PC-9 (cell line): ENCODE measurements around the gene CFAP61. TPM values are rescaled to one million over a fixed set of nuclear protein-coding genes. Genes with fewer than 3 reads are reported as not detected.

Experiments used
- BruUV-seq: library from RNA; stranded (reverse); fragments of 400-500 nt; replicated peaks from 2 replicates; lab custom pipeline; 2021; lab: Mats Ljungman, UMichigan
- CTCF ChIA-PET: fragments of 300-600 bp; sonication (Branson Sonifier 250); formaldehyde crosslinking; loops from one replicate; lab custom pipeline; 2022; ENCODE audit warnings: antibody characterized with exemption; lab: Charles Lee
- POLR2A ChIA-PET: fragments of 300-600 bp; sonication (Branson Sonifier 250); formaldehyde crosslinking; loops from one replicate; lab custom pipeline; 2022; ENCODE audit warnings: antibody characterized with exemption; ENCODE audit not compliant: unreplicated experiment; lab: Charles Lee
- DNase-seq, 2 experiments: peaks; one replicate each; pipeline versions ENCODE4 v3.0.0 to v3.0.0-alpha.2; 2015 to 2022; ENCODE audit warnings: mixed read lengths in 1 of 2
- H2AFZ ChIP-seq: fragments of 200-600 bp; sonication (generic); 2 replicates; pipeline ENCODE4 v1.8.1; 2017; ENCODE audit warnings: antibody characterized with exemption
- H3F3A ChIP-seq: fragments of 200-600 bp; sonication (generic); 2 replicates; pipeline ENCODE4 v1.8.1; 2017; ENCODE audit warnings: antibody characterized with exemption, mild to moderate bottlenecking, low read depth; ENCODE audit not compliant: insufficient read depth
- H3K27ac ChIP-seq: fragments of 200-600 bp; sonication (generic); 2 replicates; pipeline ENCODE4 v1.6.1; 2016; ENCODE audit warnings: mixed run types
- H3K27me3 ChIP-seq: fragments of 200-600 bp; sonication (generic); 2 replicates; pipeline ENCODE4 v1.6.1; 2016; ENCODE audit warnings: low read depth, mixed run types; ENCODE audit not compliant: insufficient read depth
- H3K36me3 ChIP-seq: fragments of 200-600 bp; sonication (generic); 2 replicates; pipeline ENCODE4 v1.6.1; 2016; ENCODE audit warnings: low read depth, mixed run types
- H3K4me1 ChIP-seq: fragments of 200-600 bp; sonication (generic); replicated peaks from 2 replicates; pipeline ENCODE4 v1.6.1; 2016; ENCODE audit warnings: mixed run types; ENCODE audit not compliant: insufficient read depth
- H3K4me2 ChIP-seq: fragments of 200-600 bp; sonication (generic); 2 replicates; pipeline ENCODE4 v1.6.1; 2017; ENCODE audit warnings: mixed run types
- H3K4me3 ChIP-seq: fragments of 200-600 bp; sonication (generic); 2 replicates; pipeline ENCODE4 v1.6.1; 2016; ENCODE audit warnings: mixed run types
- H3K79me2 ChIP-seq: fragments of 200-600 bp; sonication (generic); 2 replicates; pipeline ENCODE4 v1.6.1; 2017; ENCODE audit warnings: low read depth, mixed run types
- H3K9me2 ChIP-seq: fragments of 200-600 bp; sonication (generic); 2 replicates; pipeline ENCODE4 v1.8.1; 2017; ENCODE audit warnings: mild to moderate bottlenecking; ENCODE audit not compliant: insufficient read depth
- H3K9me3 ChIP-seq: fragments of 200-600 bp; sonication (generic); 2 replicates; pipeline ENCODE4 v1.8.1; 2016; ENCODE audit warnings: low read depth; ENCODE audit not compliant: insufficient read depth
- H4K20me1 ChIP-seq: fragments of 200-600 bp; sonication (generic); 2 replicates; pipeline ENCODE4 v1.8.1; 2017; ENCODE audit not compliant: insufficient read depth
- EZH2 ChIP-seq: fragments of 200-600 bp; sonication (generic); IDR thresholded peaks from 2 replicates; pipeline ENCODE4 v1.8.0; 2017; ENCODE audit warnings: antibody characterized with exemption, low read depth
- intact Hi-C: fragments of 100-400 bp; cut with micrococcal nuclease; formaldehyde crosslinking; loops from one replicate; pipeline ENCODE4 v1.10.0; 2022; ENCODE audit not compliant: unreplicated experiment
- total RNA-seq: library from RNA; stranded (reverse); gene quantifications from 2 replicates; pipeline ENCODE4 v1.2.3, GENCODE V29; 2021
- TF ChIP-seq, protein P1 (sequence below): fragments of 200-600 bp; sonication (generic); conservative IDR thresholded peaks from 2 replicates; pipeline ENCODE4 v1.6.1; 2017; ENCODE audit warnings: mixed run types, antibody characterized with exemption, mild to moderate bottlenecking, moderate library complexity

The CFAP61 gene
- total RNA-seq, 1 experiment from 2014 or later = 2.6 TPM

DNA sequence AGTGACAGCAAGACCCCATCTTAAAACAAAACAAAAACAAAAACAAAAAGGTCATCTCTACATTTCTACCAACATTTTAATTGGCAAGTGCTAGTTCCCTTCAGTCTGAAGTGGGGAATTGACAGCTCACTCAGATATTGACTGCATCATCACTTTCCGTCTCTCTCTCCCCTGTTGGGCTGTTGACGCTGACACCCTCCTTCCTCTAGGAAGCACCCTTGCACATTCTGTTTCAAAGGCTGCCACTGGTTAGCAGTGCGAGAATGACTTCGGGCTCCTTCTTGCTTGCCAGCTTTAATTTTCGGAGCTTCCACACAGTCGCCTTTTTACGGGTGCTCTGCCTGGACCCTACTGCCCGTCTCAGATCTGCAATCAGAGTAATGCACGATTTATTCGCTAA, 218.9 kb downstream of the CFAP61 start:
- Histone ChIP-seq H4K20me1 (no peaks in the 10 kb centered on the region), H3K27me3 (peaks cover 40% of the 10 kb centered on the region), H3K9me3 (no peaks in the 10 kb centered on the region), H2AFZ (no peak overlapping the region), H3K36me3 (no peaks in the 10 kb centered on the region), H3F3A (no peaks in the 10 kb centered on the region), H3K4me2 (no peak overlapping the region), H3K4me1 (no peaks in the 10 kb centered on the region), H3K27ac (no peak overlapping the region), H3K4me3 (no peak overlapping the region), H3K79me2 (no peaks in the 10 kb centered on the region), H3K9me2 (no peaks in the 10 kb centered on the region)
- ChIA-PET CTCF (no interaction called here), POLR2A (no interaction called here)
- intact Hi-C loops = no loop called here
- TF ChIP-seq EZH2 = no peak
- TF ChIP-seq, protein P1, sequence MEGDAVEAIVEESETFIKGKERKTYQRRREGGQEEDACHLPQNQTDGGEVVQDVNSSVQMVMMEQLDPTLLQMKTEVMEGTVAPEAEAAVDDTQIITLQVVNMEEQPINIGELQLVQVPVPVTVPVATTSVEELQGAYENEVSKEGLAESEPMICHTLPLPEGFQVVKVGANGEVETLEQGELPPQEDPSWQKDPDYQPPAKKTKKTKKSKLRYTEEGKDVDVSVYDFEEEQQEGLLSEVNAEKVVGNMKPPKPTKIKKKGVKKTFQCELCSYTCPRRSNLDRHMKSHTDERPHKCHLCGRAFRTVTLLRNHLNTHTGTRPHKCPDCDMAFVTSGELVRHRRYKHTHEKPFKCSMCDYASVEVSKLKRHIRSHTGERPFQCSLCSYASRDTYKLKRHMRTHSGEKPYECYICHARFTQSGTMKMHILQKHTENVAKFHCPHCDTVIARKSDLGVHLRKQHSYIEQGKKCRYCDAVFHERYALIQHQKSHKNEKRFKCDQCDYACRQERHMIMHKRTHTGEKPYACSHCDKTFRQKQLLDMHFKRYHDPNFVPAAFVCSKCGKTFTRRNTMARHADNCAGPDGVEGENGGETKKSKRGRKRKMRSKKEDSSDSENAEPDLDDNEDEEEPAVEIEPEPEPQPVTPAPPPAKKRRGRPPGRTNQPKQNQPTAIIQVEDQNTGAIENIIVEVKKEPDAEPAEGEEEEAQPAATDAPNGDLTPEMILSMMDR = no peak
- no TSS peak for BruUV-seq
- DNase-seq = no peak

DNA sequence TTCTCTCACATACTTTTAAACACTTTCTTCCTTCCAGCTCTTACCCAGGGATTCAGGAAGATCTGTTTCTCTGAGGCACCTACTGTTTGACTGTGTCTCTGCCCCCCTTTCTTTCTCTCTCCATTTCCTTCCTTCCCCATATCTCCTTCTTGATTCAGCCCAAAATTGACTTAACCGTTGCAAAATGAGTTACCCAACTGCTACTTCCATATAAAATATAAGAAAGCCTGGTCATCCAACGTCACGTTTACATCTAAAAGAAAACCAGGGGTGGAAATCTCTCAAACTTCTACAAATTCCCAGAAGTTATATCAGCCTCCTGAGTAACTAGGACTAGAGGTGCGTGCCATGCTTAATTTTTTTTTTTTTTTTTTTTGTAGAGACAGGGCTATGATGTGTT, 220.4 kb downstream of the CFAP61 start:
- Histone ChIP-seq H3K4me2 (no peak overlapping the region), H3K27ac (no peak overlapping the region), H2AFZ (no peak overlapping the region), H4K20me1 (no peaks in the 10 kb centered on the region), H3K9me3 (no peaks in the 10 kb centered on the region), H3K36me3 (no peaks in the 10 kb centered on the region), H3K4me3 (no peak overlapping the region), H3K79me2 (no peaks in the 10 kb centered on the region), H3K4me1 (no peaks in the 10 kb centered on the region), H3K9me2 (no peaks in the 10 kb centered on the region), H3K27me3 (peaks cover 39% of the 10 kb centered on the region), H3F3A (no peaks in the 10 kb centered on the region)
- ChIA-PET POLR2A (no interaction called here), CTCF (no interaction called here)
- DNase-seq = no peak
- TF ChIP-seq EZH2 = no peak
- TF ChIP-seq, protein P1 = no peak
- BruUV-seq = no TSS peak
- intact Hi-C loops = no loop called here

DNA sequence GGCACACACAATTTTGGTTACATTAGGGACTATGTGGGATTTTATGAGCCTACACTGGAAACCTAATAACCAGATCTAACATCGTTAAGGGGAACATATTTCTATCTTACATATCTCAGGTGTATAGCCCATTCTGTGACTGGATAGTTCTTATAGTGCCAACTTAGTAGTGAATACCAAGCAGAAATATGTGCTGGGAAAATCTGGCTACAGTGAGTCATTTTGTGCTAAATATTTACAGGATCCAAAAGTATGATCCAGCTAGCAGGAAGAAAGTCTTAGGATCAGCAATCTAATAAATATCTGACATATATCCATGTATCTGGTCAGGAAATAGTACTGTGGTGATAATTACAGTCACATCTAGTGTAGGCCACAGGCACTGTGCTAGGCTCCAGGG, 221.0 kb downstream of the CFAP61 start:
- no peaks in the 10 kb centered on the region for H3K36me3 ChIP-seq
- no peaks in the 10 kb centered on the region for H3K9me3 ChIP-seq
- no peaks in the 10 kb centered on the region for H3K4me1 ChIP-seq
- H3K27me3 ChIP-seq = peaks cover 37% of the 10 kb centered on the region
- no peak for TF ChIP-seq EZH2
- TF ChIP-seq, protein P1 = no peak
- DNase-seq = no peak
- H3K4me2 ChIP-seq = no peak overlapping the region
- BruUV-seq = no TSS peak
- no peaks in the 10 kb centered on the region for H4K20me1 ChIP-seq
- ChIA-PET CTCF (no interaction called here), POLR2A (no interaction called here)
- H3K9me2 ChIP-seq = no peaks in the 10 kb centered on the region
- intact Hi-C loops = no loop called here
- no peak overlapping the region for H2AFZ ChIP-seq
- H3K27ac ChIP-seq = no peak overlapping the region
- H3K79me2 ChIP-seq = no peaks in the 10 kb centered on the region
- H3K4me3 ChIP-seq = no peak overlapping the region
- no peaks in the 10 kb centered on the region for H3F3A ChIP-seq
